Stimulated activated naive CD8-positive, alpha-beta T cell treated with anti-CD3 and anti-CD28 coated beads, Interleukin-15, Interleukin-2, amounts not matched to agents 100 U/mL and 50 U/mL, for 24 hours (primary cell): ENCODE measurements around the gene C3orf20.

ENCODE experiments used
- ATAC-seq: fragments of 150-1000 bp; cut with Tn5 transposase; one replicate; pipeline ENCODE4 v1.10.0; 2021
- DNase-seq: peaks from one replicate; pipeline ENCODE4 v3.0.0; 2021

The C3orf20 gene

GRCh38 chr3:14775563-14775962 lies 100.6 kb downstream of the C3orf20 start:
- ATAC-seq (no peak), DNase-seq (no peak)

GRCh38 chr3:14779069-14779685 lies 104.2 kb downstream of the C3orf20 start:
- no peak for DNase-seq
- no peak for ATAC-seq

- DNase-seq (peak; percentile 49), ATAC-seq (peak; percentile 69)
Observed at GRCh38 chr3:14780927-14781507, 106.1 kb downstream of the C3orf20 start.

GRCh38 chr3:14783480-14784086 lies 108.6 kb downstream of the C3orf20 start:
- DNase-seq = no peak
- no peak for ATAC-seq

GRCh38 chr3:14784087-14784681 lies 109.2 kb downstream of the C3orf20 start:
- ATAC-seq (no peak), DNase-seq (no peak)

GRCh38 chr3:14785207-14786155 lies 110.5 kb downstream of the C3orf20 start:
- ATAC-seq = no peak
- no peak for DNase-seq

- ATAC-seq (no peak), DNase-seq (no peak)
Observed at GRCh38 chr3:14786369-14786768, 111.4 kb downstream of the C3orf20 start.

GRCh38 chr3:14787630-14788029 lies 112.7 kb downstream of the C3orf20 start:
- DNase-seq (no peak), ATAC-seq (no peak)

GRCh38 chr3:14788644-14789043 lies 113.7 kb downstream of the C3orf20 start:
- no peak for ATAC-seq
- DNase-seq = no peak

- no peak for ATAC-seq
- DNase-seq = no peak
Observed at GRCh38 chr3:14789221-14789620, 114.3 kb downstream of the C3orf20 start.

GRCh38 chr3:14789640-14790285 lies 114.8 kb downstream of the C3orf20 start:
- DNase-seq (no peak), ATAC-seq (no peak)

- ATAC-seq (peak; percentile 12), DNase-seq (peak; percentile 68)
Observed at GRCh38 chr3:14791343-14791945, 116.5 kb downstream of the C3orf20 start.

GRCh38 chr3:14792691-14793121 lies 117.8 kb downstream of the C3orf20 start:
- DNase-seq = no peak
- ATAC-seq = no peak

GRCh38 chr3:14793126-14793857 lies 118.4 kb downstream of the C3orf20 start:
- ATAC-seq (no peak), DNase-seq (no peak)

- ATAC-seq (no peak), DNase-seq (no peak)
Observed at GRCh38 chr3:14793858-14794234, 118.9 kb downstream of the C3orf20 start.

- ATAC-seq = no peak
- DNase-seq = no peak
Observed at GRCh38 chr3:14794435-14794834, 119.5 kb downstream of the C3orf20 start.

- no peak for DNase-seq
Observed at GRCh38 chr3:14795996-14796395, 121.1 kb downstream of the C3orf20 start.

GRCh38 chr3:14796403-14797077 lies 121.6 kb downstream of the C3orf20 start:
- ATAC-seq (no peak), DNase-seq (no peak)

More at GRCh38 chr3:14795996-14796395, 121.1 kb downstream of the C3orf20 start:
- no peak for ATAC-seq

GRCh38 chr3:14797731-14798130 lies 122.8 kb downstream of the C3orf20 start:
- no peak for ATAC-seq

GRCh38 chr3:14798231-14798630 lies 123.3 kb downstream of the C3orf20 start:
- no peak for ATAC-seq

More at GRCh38 chr3:14797731-14798130, 122.8 kb downstream of the C3orf20 start:
- DNase-seq = no peak

More at GRCh38 chr3:14798231-14798630, 123.3 kb downstream of the C3orf20 start:
- DNase-seq = no peak
